Psoas muscle (tissue), 8 donors: ENCODE measurements around the gene MACROH2A1. TPM values are rescaled to one million over a fixed set of nuclear protein-coding genes. Genes with fewer than 3 reads are reported as not detected.

Source experiments
- ATAC-seq, 4 donors: fragments of 200-7000 bp; cut with Tn5 transposase; one replicate each; pipeline ENCODE4 v1.9.1; 2020; ENCODE audit warnings: moderate library complexity in 3 of 4, mild to moderate bottlenecking in 2 of 4
- DNase-seq, 2 donors: peaks; one replicate each; pipeline ENCODE4 v3.0.0-alpha.2; 2020
- H3K27ac ChIP-seq: fragments of 200-600 bp; one replicate; pipeline ENCODE4 v1.8.0; 2022
- H3K27me3 ChIP-seq, 3 donors: fragments of 200-600 bp in 1 of 3; one replicate each; pipeline versions ENCODE4 v1.6.1 to v1.8.0; 2013 to 2022; ENCODE audit warnings: low read length in 2 of 3, mild to moderate bottlenecking in 2 of 3, moderate library complexity in 1 of 3; ENCODE audit not compliant: insufficient read depth in 3 of 3
- H3K36me3 ChIP-seq, 2 donors: fragments of 200-600 bp in 1 of 2; one replicate each; pipeline versions ENCODE4 v1.6.1 to v1.8.0; 2013 to 2022; ENCODE audit warnings: low read depth in 1 of 2, mild to moderate bottlenecking in 1 of 2, moderate library complexity in 1 of 2; ENCODE audit not compliant: insufficient read depth in 1 of 2
- H3K4me1 ChIP-seq: fragments of 200-600 bp; one replicate; pipeline ENCODE4 v1.8.0; 2022
- H3K4me3 ChIP-seq: fragments of 200-600 bp; one replicate; pipeline ENCODE4 v1.8.0; 2022; ENCODE audit warnings: mild to moderate bottlenecking
- H3K9me3 ChIP-seq: fragments of 200-600 bp; one replicate; pipeline ENCODE4 v1.8.0; 2022
- WGBS, 3 donors: extraction: QIAGEN DNeasy Blood & Tissue Kit; methylation state at CpG; one replicate each; pipeline versions ENCODE4 v1.1.6 to v1.1.7; 2013; 5-methylcytosine and 5-hydroxymethylcytosine counted together
- intact Hi-C, 2 donors: fragments of 100-400 bp; cut with DNase I; formaldehyde crosslinking; loops; one replicate each; pipeline versions ENCODE4 v1.11.0 to v1.14.2; 2022
- polyA plus RNA-seq, 3 donors: library from polyadenylated mRNA; stranded (reverse); fragments of 200-250 nt; gene quantifications; one replicate each; pipeline ENCODE4 v1.2.3, GENCODE V29; 2013
- total RNA-seq, 4 donors: library from RNA; stranded (reverse); fragmentation: NEBNext Ultra II Directional in 2 of 4; extraction: Animal tissue kit (Norgen Biotek cat#: 25700) in 2 of 4; gene quantifications; one replicate each; pipeline versions ENCODE4 v1.2.1 to v1.2.4, GENCODE V29; 2021 to 2023
- TF ChIP-seq, protein P1 (sequence below): fragments of 200-600 bp; IDR thresholded peaks from one replicate; pipeline ENCODE4 v1.8.0; 2022; ENCODE audit warnings: antibody characterized with exemption
- donor health status: healthy with polysubstance abuse.
- donor health status: DM: no; HTN: no; CAD: no; lungs with moderate emphysema.
- donor health status: Bipolar disorder and iron deficiency.
- donor health status: healthy.
- donor health status: DM: yes; HTN: yes; CAD: no.
- donor health status: DM: no; HTN: no; CAD: no.
- donor health status: DM: no; HTN: no; CAD: no.
- donor health status: DM: yes; HTN: yes; CAD: no.

Gene MACROH2A1
- total and polyA plus RNA-seq, 7 donors = 57.8 to 127 (median 85.7) TPM

DNA sequence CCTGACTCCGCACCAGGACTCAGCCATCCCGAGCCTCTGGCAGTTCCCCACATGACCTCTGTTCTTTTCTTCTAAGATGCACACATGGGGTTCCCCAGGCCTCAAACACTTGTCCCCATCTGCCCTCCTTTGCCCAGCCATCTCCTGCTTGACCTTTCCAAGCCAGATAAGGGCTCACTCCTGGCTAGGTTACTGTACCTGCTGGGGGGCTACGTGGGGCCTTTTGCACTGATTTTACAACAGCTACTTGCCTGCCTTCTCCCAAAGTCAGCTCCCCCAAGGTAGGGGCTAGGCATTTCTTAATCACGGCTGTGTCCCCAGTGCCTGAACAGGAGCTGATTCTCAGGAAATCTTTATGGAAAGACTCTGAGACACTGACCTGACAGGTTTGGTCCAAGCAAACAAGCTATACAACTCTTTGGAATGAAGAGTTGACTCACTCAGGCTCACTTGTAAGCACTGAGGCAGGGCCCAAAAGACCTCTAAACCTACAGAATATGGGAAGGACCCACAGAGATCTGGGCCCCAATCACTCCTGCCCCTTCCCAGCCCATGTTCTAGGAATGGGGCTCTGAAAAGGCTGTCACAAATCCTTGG is 2.5 kb downstream of the MACROH2A1 start:
- WGBS, 3 donors = 73 to 91% (median 83%) methylated on average over 4 of the region's 4 CpGs
- Histone ChIP-seq H3K27me3 (no peaks in the 10 kb centered on the region), H3K4me1 (peaks cover 63% of the 10 kb centered on the region), H3K4me3 (no peak overlapping the region), H3K9me3 (no peaks in the 10 kb centered on the region), H3K27ac (peak overlapping the region; percentile 58), H3K36me3 (no peaks in the 10 kb centered on the region)
- ATAC-seq (no peak), DNase-seq (no peak)
- intact Hi-C loops = no loop called here
- TF ChIP-seq, protein P1, sequence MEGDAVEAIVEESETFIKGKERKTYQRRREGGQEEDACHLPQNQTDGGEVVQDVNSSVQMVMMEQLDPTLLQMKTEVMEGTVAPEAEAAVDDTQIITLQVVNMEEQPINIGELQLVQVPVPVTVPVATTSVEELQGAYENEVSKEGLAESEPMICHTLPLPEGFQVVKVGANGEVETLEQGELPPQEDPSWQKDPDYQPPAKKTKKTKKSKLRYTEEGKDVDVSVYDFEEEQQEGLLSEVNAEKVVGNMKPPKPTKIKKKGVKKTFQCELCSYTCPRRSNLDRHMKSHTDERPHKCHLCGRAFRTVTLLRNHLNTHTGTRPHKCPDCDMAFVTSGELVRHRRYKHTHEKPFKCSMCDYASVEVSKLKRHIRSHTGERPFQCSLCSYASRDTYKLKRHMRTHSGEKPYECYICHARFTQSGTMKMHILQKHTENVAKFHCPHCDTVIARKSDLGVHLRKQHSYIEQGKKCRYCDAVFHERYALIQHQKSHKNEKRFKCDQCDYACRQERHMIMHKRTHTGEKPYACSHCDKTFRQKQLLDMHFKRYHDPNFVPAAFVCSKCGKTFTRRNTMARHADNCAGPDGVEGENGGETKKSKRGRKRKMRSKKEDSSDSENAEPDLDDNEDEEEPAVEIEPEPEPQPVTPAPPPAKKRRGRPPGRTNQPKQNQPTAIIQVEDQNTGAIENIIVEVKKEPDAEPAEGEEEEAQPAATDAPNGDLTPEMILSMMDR = no peak

DNA sequence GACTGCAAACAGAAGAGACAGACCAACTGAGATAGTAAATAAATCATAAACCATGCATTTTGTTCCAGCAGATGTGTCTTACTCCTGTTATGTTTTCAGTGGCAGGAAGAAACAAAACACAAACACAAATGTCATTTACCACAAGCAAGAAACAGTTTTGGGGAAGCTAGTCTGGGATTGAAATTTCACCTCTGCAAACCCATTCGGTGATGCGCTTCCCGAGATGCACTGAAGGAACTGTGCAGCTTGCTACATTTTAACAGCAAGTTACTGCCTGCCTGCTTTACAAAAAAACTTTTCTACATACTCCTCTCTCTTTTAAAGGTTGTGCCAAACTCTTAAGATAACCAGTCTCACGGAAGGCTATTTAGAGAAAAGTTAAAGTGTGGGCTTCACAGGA is 3.2 kb downstream of the MACROH2A1 start:
- ATAC-seq = no peak
- Histone ChIP-seq H3K9me3 (no peaks in the 10 kb centered on the region), H3K27me3 (no peaks in the 10 kb centered on the region), H3K36me3 (no peaks in the 10 kb centered on the region), H3K4me1 (peaks cover 70% of the 10 kb centered on the region), H3K27ac (peak overlapping the region; percentile 58), H3K4me3 (no peak overlapping the region)
- WGBS, 3 donors = 64 to 77% (median 71%) methylated on average over 4 of the region's 4 CpGs
- TF ChIP-seq, protein P1 = no peak
- intact Hi-C loops = no loop called here
- DNase-seq = no peak

DNA sequence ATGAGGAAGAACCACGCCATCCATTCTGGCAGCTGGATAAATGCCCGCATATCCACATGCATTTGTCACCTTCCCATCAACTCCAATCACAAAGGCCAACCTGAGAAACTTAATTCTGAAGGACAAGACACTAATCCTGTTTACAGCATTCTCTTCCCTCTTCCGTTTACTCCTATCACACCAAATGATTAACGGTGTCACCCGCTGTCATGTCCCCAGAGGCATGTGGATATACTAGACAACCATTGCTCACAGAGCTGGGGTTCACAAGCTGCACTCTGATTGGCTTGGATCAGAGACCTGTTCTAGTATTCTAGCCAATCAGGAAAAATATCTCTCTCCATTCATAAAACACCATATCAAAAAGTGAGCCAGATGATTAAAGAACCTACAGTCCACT is 3.6 kb downstream of the MACROH2A1 start:
- peak overlapping the region; percentile 60 for H3K27ac ChIP-seq
- intact Hi-C loops = no loop called here
- ATAC-seq (peak; percentile 62 to 73 (median 70)), DNase-seq (no peak)
- TF ChIP-seq, protein P1 = no peak
- no peaks in the 10 kb centered on the region for H3K27me3 ChIP-seq
- H3K36me3 ChIP-seq = no peaks in the 10 kb centered on the region
- WGBS, 3 donors = 25 to 34% (median 27%) methylated on average over 5 of the region's 5 CpGs
- no peak overlapping the region for H3K4me3 ChIP-seq
- no peaks in the 10 kb centered on the region for H3K9me3 ChIP-seq
- H3K4me1 ChIP-seq = peaks cover 74% of the 10 kb centered on the region

DNA sequence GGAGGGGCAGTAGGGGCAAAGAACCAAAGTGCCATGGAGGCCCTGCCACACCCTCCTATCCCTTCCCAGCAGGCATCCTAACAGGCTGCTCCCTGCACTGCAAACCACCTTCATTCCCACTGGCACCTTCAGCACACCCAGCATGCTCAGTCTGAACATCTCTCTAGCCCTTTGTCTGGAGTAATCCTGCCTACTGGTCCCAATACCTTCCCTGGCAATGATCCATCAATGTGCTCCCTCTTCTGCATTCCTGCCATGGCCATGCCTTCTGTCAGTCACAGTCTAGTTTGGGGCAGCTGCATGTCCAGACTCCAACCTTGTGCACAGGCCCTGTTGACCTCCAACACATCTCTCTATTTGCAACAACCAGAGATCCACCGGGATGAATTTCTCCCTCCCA is 4.9 kb downstream of the MACROH2A1 start:
- no peaks in the 10 kb centered on the region for H3K9me3 ChIP-seq
- no peak overlapping the region for H3K27ac ChIP-seq
- no peak for ATAC-seq
- TF ChIP-seq, protein P1 = no peak
- H3K27me3 ChIP-seq = no peaks in the 10 kb centered on the region
- peaks cover 0 to under 1% of the 10 kb centered on the region in 2 donors for H3K36me3 ChIP-seq
- WGBS, 3 donors = 73 to 94% (median 93%) methylated on average over 1 of the region's 1 CpG
- no peak for DNase-seq
- no peak overlapping the region for H3K4me3 ChIP-seq
- intact Hi-C loops = no loop called here
- peaks cover 82% of the 10 kb centered on the region for H3K4me1 ChIP-seq

DNA sequence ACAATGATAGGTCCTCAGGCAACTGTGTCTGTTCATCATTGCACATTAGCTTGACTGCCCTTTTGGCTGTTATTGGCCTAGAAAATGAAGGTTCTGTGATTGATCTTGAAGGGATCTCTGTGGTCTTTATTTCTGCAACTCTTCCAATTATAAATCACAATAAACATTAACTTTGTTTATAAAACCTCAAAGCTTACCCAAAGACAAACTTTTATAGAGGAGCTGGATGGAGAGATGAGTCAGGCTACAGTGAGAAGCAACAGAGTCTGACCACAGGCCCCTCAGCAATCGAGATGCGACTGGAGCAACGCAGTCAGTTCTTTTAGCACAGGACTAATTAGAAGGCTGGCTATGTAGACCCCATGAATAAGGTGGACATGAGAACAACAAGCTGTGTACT is 5.3 kb downstream of the MACROH2A1 start:
- DNase-seq = no peak
- Histone ChIP-seq H3K4me3 (no peak overlapping the region), H3K27me3 (no peaks in the 10 kb centered on the region), H3K36me3 (peaks cover 0 to 5% of the 10 kb centered on the region in 2 donors), H3K4me1 (peaks cover 82% of the 10 kb centered on the region), H3K9me3 (no peaks in the 10 kb centered on the region), H3K27ac (no peak overlapping the region)
- TF ChIP-seq, protein P1 = no peak
- no peak for ATAC-seq
- intact Hi-C loops = no loop called here
- 93 to 98% (median 95%) methylated on average over 3 of the region's 3 CpGs for WGBS, 3 donors
